Head of caudate nucleus (tissue), 42 donors: ENCODE measurements around the gene MAPK7.
"Not testable (repeated sequence)": the region's sequence is repeated elsewhere in the genome, so short reads cannot be mapped to it uniquely, and the experiment has no call there.

Experiments used
- DNase-seq, 42 donors: peaks; one replicate each; pipeline versions ENCODE4 v3.0.0 to v3.0.0-alpha.2; 2020 to 2021; ENCODE audit warnings: mixed read lengths in 7 of 42
- intact Hi-C: fragments of 100-400 bp; cut with DNase I; formaldehyde crosslinking; loops from one replicate; pipeline ENCODE4 v1.15.0; 2022

Gene MAPK7

GRCh38 chr17:19341641-19342610, 36.4 kb upstream of the MAPK7 start:
- intact Hi-C loops = no loop called here
- DNase-seq = peak in 8 of 42 donors; percentile 13 to 54 (median 26)

DNA sequence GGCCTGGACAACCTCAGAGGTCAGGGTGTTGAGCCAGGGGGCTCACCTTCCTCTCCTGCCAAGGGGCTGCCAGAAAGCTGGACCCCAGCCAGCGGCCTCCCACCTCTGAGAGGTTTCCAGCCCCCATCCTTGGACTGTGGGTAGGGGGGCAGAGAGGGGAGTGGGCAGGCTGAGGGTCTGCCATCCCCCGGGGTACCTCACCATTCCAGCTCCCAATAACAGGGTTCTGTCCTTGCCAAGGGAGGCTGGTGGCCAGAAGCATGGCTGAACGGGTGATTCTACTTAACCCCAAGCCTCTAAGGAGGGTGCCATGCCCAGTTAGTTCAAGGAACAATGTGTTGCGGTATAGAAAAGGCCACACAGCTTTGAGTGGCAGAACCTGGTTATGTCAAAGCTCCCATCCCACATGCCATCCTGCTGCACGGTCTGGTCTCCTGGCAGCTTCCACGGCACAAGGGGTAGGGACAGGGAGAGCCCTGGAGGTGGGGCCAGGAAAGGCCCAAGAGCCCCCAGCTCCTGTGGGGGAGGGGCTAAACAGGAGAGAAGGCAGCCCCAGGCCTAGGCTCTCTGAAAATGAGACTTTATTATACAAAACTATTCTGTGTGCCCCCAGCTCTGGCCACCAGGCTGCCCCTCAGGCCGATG, 35.6 kb upstream of the MAPK7 start:
- intact Hi-C loops = no loop called here
- peak in 6 of 42 donors; percentile 10 to 45 (median 17) for DNase-seq

DNA sequence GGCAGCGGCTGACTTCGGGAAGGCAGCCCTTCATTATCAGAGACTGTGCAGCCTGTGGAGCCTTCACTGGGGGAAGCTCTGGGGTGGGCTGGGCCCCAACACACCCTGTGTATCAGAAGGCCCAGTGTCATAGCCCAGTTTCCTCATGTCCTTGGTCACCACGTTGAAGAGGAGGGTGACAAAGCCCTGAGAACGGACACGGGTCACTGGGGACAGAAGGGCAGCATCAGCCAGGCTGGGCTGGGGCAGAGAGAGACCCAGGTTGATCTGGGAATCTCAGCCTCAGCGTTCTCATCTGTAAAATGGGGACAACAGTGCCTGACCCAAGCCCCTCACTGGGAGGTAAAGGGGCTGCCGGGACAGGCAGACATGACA, 35.1 kb upstream of the MAPK7 start:
- DNase-seq = peak in 4 of 42 donors; percentile 7 to 40 (median 14)
- intact Hi-C loops = no loop called here

GRCh38 chr17:19343671-19344151, 34.6 kb upstream of the MAPK7 start:
- intact Hi-C loops = no loop called here
- DNase-seq = peak in 5 of 42 donors; percentile 9 to 43 (median 17)

DNA sequence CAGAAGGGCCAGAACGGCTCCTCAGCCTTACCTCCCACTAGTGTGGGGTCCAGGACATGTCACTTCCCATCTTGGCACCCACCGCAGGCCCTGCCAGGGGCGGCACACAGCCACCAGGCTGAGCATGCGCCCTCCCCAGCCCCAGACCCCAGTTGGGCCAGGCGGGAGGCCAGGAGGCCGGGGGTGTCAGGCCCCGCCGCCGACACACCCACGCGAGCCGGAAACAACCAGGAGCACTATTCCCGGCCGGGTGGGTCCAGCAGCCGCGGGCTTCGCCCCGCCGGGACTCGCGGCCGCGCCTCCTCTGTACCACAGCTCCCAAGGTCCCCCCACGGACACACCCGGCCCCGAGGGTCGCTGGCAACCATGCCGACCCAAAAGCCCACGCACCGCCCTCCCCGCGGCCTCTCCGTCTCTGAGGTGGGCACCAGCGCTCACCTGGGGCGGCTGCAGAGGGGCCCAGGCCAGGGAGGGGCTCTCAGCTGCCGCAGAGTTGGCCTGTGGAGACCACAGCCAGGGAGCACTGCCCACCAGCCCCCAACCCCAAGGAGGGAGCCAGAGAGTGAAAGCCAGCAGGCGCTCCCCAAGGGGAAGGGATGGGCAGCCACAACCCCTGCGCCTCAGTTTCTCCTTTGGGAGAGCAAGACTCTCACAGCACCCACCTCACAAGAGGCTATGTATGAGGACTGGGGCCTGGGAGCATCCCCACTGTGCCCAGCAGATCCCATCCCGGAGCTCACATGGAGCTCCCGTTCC, 33.8 kb upstream of the MAPK7 start:
- peak in 7 of 42 donors; percentile 3 to 38 (median 12) for DNase-seq
- intact Hi-C loops = no loop called here

GRCh38 chr17:19345067-19345460, 33.2 kb upstream of the MAPK7 start:
- intact Hi-C loops = no loop called here

GRCh38 chr17:19345486-19346350, 32.6 kb upstream of the MAPK7 start:
- intact Hi-C loops = no loop called here
- DNase-seq = peak in 7 of 42 donors; percentile 6 to 26 (median 15)

More at GRCh38 chr17:19345067-19345460, 33.2 kb upstream of the MAPK7 start:
- DNase-seq = peak in 9 of 42 donors; percentile 0 to 27 (median 16)

DNA sequence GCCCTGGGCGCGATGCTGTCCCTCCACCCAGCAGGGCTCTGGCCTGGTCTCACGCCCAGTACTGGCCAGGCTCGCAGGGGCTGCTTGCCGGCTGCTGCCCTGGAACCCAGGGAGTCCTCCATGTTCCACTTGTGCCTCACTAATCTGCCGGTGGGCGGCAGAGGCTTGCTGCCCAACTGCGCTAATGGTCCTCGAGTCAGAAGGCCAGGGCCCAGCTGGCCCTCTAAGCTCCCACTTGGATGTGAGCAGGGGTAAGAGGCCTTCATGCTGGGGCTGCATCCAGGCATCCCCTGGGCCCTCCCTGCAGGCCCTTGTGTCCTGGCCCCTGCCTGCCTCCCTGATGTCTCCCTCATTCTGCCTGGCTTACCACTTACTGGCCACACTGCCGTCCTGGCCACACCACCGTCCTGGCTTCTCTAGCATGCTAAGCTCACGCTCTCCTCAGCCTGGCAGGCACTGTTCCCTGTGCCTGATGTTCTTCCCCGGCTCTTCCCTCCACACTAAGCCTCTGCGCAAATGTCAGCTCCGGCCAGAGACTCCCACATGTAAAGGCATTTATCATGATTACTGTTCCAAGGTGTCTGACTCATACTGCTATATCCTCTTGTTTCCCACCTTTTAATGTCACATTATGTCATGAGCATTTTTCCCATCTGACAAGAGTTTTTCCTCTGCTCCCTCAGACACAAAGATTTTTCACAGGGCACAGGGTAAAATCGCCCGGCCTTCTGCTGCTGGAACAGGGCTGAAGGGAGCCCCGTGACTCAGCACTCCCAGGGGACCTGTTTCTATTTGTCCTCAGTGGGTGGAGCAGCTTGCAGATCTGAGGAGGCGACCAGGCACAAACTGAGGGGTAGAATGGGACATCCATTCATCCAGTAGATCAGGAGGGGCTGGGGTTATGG, 31.7 kb upstream of the MAPK7 start:
- peak in 25 of 42 donors; percentile 21 to 79 (median 56) for DNase-seq

DNA sequence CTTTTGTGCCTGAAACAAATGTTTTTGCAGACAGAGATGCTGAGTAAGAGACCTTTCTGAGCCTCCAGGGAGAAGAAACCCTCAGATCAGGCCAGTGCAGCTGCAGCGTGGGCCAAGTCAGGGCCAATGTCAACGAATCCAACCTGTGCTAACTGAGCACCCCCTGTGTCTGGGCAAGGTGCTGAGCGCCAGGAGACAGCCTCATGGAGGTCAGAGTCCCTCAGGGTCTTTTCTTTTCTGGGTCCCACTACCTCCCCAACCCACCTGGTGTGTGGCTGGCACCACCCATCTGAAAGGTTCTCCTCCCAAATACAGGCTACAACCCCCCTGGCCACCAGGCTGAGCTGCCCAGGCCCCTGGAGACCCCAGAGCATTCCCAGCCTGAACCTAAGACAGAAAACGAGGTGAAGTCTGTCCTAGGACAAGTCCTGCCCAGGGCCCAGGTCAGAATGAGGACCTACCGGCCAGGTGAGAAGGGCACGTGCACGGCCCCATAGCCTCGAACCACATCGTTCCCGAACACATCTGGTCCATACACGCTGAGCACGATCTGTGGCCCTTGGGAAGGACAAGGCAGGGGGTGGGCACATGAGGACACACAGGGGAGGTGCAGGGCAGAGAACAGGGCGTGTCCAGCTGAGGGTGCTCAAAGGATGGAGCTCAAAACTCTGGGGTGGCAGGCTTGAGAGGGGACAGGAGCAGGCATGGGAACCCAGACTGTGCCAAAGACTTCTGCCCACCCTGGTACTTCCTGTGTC, 30.8 kb upstream of the MAPK7 start:
- intact Hi-C loops = no loop called here
- DNase-seq = peak in 10 of 42 donors; percentile 9 to 38 (median 20)

More for the DNA sequence above, 31.7 kb upstream of the MAPK7 start:
- intact Hi-C loops = no loop called here

DNA sequence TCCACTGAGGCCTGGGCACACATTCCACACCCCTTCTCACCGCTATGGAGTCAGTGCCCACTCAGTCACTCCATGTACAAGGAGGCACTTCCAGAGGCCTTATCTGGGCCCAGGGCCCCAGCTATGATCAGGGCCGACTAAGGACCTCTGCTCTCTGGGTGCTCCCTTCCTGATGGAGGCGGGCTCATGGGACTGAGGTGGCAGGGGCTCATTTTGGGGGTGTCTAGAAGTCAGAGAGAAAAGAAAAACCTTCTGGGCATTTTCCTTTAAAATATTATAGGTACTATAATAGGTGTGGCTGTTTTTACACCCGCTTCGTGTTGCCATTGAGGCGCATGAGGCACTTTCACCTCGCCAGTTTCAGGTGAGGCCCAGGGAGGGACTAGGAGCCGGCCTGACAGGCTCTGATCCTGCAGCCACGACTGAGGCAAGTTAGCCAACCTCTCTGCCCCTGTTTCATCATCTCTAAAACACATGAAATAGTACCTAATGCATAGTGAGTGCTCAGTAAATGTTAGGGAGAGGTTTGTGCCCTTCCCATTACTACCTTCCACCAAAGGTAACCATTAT, 30.1 kb upstream of the MAPK7 start:
- intact Hi-C loops = no loop called here
- peak in 6 of 42 donors; percentile 3 to 31 (median 12) for DNase-seq

DNA sequence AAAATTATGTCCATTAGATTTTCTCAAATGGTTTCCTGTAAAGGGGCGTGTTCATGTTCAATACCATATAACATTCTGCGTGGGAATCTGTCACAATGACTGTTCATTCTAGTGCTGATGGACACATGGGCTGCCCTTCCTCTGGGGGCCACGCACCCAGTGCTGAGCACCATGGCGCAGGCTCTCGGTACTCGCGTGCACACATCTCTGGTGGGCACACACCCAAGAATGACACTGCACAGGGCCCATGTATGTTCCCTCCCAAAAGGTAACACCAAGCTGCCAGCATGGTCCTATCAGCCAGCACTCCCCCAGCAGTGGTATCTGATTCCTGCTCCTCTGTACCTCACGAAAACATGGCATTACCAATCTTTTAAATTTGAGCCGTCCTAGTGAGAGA, 29.5 kb upstream of the MAPK7 start:
- intact Hi-C loops = no loop called here
- peak in 6 of 42 donors; percentile 6 to 23 (median 12) for DNase-seq

DNA sequence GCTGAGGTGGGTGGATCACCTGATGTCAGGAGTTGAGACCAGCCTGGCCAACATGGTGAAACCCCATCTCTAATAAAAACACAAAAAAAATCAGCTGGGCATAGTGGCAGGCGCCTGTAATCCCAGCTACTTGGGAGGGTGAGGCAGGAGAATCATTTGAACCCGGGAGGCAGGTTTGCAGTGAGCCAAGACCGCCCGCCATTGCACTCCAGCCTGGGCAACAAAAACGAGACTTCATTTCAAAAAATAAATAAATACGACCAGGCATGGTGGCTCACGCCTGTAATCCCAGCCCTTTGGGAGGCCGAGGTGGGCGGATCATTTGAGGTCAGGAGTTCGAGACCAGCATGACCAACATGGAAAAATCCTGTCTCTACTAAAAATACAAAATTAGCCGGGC, 24.9 kb upstream of the MAPK7 start:
- not testable (repeated sequence) for DNase-seq
- intact Hi-C loops = loop anchor here (10.0 kb wide), 1 partner anchor 81 kb away; no protein-coding TSS in a partner anchor

DNA sequence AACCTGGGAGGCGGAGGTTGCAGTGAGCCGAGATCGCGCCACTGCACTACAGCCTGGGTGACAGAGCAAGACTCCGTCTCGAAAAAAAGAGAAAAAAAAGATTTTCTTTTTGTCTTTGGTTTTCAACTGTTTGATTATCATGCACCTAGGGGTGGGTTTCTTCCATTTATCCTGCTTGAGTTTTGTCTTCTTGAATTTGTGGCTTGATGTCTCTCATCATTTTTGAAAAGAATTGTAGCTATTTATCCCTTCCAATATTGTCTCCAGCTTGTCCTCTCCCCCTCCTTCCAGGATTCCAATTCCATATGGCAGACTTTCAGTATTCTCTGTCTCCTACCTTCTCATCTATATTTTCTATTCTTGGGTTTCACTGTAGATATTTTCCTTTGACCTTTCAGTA, 23.6 kb upstream of the MAPK7 start:
- intact Hi-C loops = loop anchor here (10.0 kb wide), 1 partner anchor 80 kb away; no protein-coding TSS in a partner anchor
- no peak for DNase-seq

- intact Hi-C loops = loop anchor here (10.0 kb wide), 1 partner anchor 77 kb away; no protein-coding TSS in a partner anchor
- peak in 1 of 42 donors; percentile 28 for DNase-seq
These were observed 20.9 kb upstream of the MAPK7 start for GRCh38 chr17:19357351-19357750.

DNA sequence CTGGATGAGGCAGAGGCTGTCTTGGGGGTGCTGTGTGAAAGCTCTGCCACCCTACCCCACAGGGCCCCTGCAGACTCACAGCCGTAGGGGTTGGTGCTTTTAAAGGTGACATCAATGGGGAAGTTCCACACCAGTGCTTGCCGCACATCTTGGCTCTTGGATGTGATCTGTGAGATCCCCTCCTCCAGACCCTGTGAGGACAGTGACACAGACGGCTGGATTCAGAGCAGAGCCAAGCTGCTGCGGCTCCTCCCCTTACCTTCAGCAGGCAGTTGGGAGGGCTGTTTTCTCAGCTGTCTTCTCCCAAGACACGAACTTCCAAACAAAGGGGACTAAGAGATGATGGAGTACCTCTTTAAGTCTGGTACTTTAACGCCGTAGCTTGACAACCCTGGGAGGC, 20.5 kb upstream of the MAPK7 start:
- intact Hi-C loops = loop anchor here (10.0 kb wide), 1 partner anchor 77 kb away; no protein-coding TSS in a partner anchor
- peak in 4 of 42 donors; percentile 6 to 49 (median 18) for DNase-seq

GRCh38 chr17:19359151-19359550, 19.1 kb upstream of the MAPK7 start:
- intact Hi-C loops = loop anchor here (10.0 kb wide), 1 partner anchor 76 kb away; no protein-coding TSS in a partner anchor
- peak in 2 of 42 donors; percentile 0 to 26 for DNase-seq
